BLaER1 (cell line): ENCODE results near the gene COMT.
"Not testable (repeated sequence)": the region's sequence is repeated elsewhere in the genome, so short reads cannot be mapped to it uniquely, and the experiment has no call there.

Source experiments
- H3K27ac ChIP-seq: shearing (Covaris generic); formaldehyde crosslinking; 2 replicates; pipeline ENCODE4 v1.8.1; 2022
- H3K27me3 ChIP-seq: shearing (Covaris generic); formaldehyde crosslinking; 2 replicates; pipeline ENCODE4 v1.8.1; 2022
- H3K36me3 ChIP-seq: shearing (Covaris generic); formaldehyde crosslinking; 2 replicates; pipeline ENCODE4 v1.8.1; 2022
- H3K4me1 ChIP-seq: shearing (Covaris generic); formaldehyde crosslinking; 2 replicates; pipeline ENCODE4 v1.8.1; 2022
- H3K4me2 ChIP-seq: shearing (Covaris generic); formaldehyde crosslinking; 2 replicates; pipeline ENCODE4 v1.8.1; 2022
- H3K4me3 ChIP-seq: shearing (Covaris generic); formaldehyde crosslinking; 2 replicates; pipeline ENCODE4 v1.8.1; 2022
- H3K9ac ChIP-seq: shearing (Covaris generic); formaldehyde crosslinking; 2 replicates; pipeline ENCODE4 v1.8.1; 2022
- H3K9me3 ChIP-seq: shearing (Covaris generic); formaldehyde crosslinking; 2 replicates; pipeline ENCODE4 v1.8.1; 2022
- H4K20me1 ChIP-seq: shearing (Covaris generic); formaldehyde crosslinking; 2 replicates; pipeline ENCODE4 v1.8.1; 2022
- Cebpa-rat ChIP-seq: shearing (Covaris generic); IDR thresholded peaks from 2 replicates; pipeline ENCODE4 v1.8.1; 2022

COMT gene

DNA sequence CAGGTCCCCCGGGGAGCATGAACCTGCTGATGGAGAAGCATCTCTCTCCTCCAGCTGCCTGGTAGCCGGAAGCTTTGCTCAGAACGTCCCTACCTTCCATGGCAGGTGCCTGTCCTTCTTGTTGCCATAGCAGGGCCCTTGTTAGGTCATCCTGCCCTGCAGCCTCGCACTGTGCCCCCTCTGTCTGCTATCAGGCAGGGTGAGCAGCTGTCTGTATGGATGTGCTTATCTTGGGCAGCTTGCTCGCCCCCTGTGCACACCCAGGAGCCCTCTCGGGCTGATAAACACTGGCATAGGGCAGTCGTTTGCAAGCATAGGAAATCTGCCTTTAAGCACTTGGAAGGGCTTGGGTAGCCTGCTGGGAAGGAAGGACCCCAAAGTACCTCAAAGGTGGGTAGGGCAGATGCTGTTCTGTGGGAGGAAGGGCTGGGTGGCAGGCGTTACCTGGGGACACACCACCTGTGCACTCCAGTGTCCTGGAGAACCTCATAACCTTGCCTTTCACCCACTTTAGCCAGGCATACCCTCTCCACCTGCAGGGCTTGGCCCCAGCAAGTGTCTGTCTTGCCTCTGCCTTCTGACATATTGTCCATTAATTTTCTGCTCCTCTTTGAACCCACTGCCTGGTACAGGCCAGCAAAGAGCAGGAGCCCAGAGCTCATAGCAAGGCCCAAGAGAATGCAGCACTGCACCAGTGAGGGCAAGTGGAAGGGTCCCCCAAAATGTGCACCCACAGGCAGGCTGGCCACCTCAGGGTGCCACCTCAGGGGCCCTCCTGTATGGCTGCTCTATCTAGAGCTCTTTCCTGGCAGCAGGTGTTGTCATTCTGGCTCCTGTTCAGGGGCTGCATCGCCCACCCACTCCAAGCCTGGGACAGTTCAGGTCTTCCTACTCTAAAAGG is 8.0 kb upstream of the COMT start:
- no peak for TF ChIP-seq Cebpa-rat
- Histone ChIP-seq H3K4me2 (no peak overlapping the region), H3K27me3 (no peaks in the 10 kb centered on the region; the same call in 1 of the 2 replicates), H3K9me3 (peaks cover 40% of the 10 kb centered on the region), H3K9ac (no peak overlapping the region), H3K4me3 (no peak overlapping the region), H3K36me3 (peaks cover 49% of the 10 kb centered on the region), H4K20me1 (no peaks in the 10 kb centered on the region), H3K27ac (no peak overlapping the region), H3K4me1 (peaks cover 11% of the 10 kb centered on the region; the same call in 1 of the 2 replicates)

GRCh38 chr22:19935123-19935718 is 6.4 kb upstream of the COMT start:
- H3K9ac ChIP-seq, H4K20me1 ChIP-seq, H3K27ac ChIP-seq, H3K4me3 ChIP-seq, H3K4me2 ChIP-seq, H3K27me3 ChIP-seq: not testable (repeated sequence)
- peaks cover 40% of the 10 kb centered on the region for H3K9me3 ChIP-seq
- H3K36me3 ChIP-seq = peaks cover 49% of the 10 kb centered on the region
- H3K4me1 ChIP-seq = peaks cover 19% of the 10 kb centered on the region

GRCh38 chr22:19936513-19936912 is 5.1 kb upstream of the COMT start:
- Histone ChIP-seq H3K9ac (no peak overlapping the region), H3K4me3 (no peak overlapping the region), H3K36me3 (peaks cover 38% of the 10 kb centered on the region), H3K4me2 (no peak overlapping the region), H4K20me1 (no peaks in the 10 kb centered on the region), H3K9me3 (peaks cover 40% of the 10 kb centered on the region), H3K27me3 (no peaks in the 10 kb centered on the region), H3K27ac (no peak overlapping the region), H3K4me1 (peaks cover 30% of the 10 kb centered on the region)
- no peak for TF ChIP-seq Cebpa-rat

DNA sequence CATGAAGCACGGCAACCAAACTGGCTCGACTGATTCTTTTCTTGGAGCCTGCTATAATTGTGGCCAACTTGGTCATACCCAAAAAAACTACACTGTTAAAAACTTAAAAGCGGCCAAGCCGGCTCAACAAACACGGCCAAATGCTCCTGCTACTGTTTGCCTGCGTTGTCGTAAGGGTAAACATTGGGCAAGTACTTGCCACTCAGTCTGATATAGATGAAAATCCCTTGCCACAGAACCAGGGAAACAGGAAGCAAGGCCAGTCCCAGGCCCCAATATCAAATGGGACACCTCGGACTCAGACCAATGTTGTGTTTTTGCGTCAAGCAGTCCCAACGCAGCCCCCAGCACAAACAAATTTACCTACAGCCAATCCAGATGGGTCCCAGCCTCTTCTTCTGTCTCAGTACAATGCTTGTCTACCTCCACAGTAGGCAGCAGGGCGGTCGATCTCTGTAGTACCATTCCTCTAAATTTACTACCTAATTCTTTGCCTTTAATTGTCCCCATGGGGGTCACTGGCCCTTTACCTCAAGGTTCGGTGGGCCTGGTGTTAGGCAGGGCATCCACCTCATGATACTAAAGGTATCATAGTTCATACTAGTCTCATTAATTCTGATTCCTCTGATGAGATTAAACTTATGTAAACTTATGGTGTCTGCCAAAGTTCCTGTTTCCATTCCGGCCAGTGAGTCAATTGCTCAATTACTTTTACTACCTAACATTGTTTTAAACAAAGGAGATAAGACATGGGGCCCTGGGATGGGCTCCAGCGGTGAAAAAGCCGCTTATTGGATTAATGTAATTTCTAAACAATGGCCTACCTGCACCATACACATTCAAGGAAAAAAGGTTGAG is 3.7 kb upstream of the COMT start:
- Histone ChIP-seq H3K4me1 (peaks cover 31% of the 10 kb centered on the region), H3K4me3 (no peak overlapping the region), H3K9me3 (peaks cover 40% of the 10 kb centered on the region), H3K4me2 (no peak overlapping the region), H3K9ac (no peak overlapping the region), H3K27me3 (no peaks in the 10 kb centered on the region), H3K36me3 (peaks cover 38% of the 10 kb centered on the region), H3K27ac (no peak overlapping the region), H4K20me1 (no peaks in the 10 kb centered on the region)
- TF ChIP-seq Cebpa-rat = no peak

GRCh38 chr22:19940536-19941364 is 822 bp upstream of the COMT start:
- Histone ChIP-seq H3K4me2 (peak overlapping the region; percentile 98), H3K4me3 (peak overlapping the region; percentile 82), H3K9me3 (peaks cover 27% of the 10 kb centered on the region), H3K9ac (peak overlapping the region; percentile 95), H3K4me1 (peaks cover 55% of the 10 kb centered on the region), H3K36me3 (peaks cover 32% of the 10 kb centered on the region), H3K27ac (peak overlapping the region; percentile 99), H3K27me3 (no peaks in the 10 kb centered on the region), H4K20me1 (no peaks in the 10 kb centered on the region)
- no peak for TF ChIP-seq Cebpa-rat

DNA sequence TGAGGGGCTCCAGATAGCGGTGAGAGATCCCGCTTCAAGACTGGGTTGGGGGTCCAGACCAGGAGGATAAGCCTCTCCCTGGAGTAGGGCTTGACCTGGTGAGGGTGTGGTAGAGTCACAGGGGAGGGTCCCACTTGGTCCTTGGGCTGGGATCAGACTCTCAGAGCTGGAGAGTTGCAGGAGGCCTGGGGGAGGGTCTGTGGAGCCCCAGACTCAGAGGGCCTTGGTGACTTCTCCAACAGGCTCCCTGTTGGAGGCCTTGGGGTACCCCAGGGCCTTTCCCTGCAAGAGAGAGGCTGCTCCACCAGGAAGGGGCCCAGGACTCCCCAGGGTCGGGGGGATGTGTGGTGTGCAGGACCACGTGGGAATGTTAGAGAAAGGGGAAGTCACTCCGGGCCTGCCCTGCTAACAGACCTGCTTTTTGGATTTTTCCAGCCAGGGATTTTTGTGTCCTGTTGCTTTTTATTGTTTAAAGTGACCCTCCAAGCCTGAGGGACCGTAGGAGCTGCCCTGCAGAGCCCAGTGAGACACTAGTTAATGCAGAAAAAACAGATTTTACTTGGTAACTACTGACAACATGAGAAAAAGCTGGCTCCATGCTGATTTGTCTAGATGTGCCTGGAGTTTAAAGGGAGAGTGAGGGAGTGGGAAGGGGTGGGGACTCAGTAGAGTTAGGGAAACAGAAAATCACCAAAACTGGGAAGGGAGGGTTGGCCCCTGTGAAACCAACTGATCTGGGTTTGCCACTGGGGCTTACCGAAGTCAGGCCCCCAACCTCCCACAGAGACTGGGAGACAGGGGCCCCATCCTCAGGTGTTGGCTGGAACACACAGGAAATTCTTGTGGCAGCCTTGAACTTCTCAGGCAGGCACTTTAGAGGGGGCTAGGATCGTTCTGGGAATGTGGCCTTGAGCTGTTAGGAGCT is 847 bp downstream of the COMT start:
- peak overlapping the region; percentile 98 for H3K4me2 ChIP-seq
- no peak for TF ChIP-seq Cebpa-rat
- peaks cover 11% of the 10 kb centered on the region for H3K9me3 ChIP-seq
- H3K4me1 ChIP-seq = peaks cover 72% of the 10 kb centered on the region
- H3K4me3 ChIP-seq = peak overlapping the region; percentile 82
- peak overlapping the region; percentile 95 for H3K9ac ChIP-seq
- H3K27me3 ChIP-seq = no peaks in the 10 kb centered on the region
- H4K20me1 ChIP-seq = no peaks in the 10 kb centered on the region
- H3K27ac ChIP-seq = peak overlapping the region; percentile 99
- peaks cover 19% of the 10 kb centered on the region for H3K36me3 ChIP-seq

DNA sequence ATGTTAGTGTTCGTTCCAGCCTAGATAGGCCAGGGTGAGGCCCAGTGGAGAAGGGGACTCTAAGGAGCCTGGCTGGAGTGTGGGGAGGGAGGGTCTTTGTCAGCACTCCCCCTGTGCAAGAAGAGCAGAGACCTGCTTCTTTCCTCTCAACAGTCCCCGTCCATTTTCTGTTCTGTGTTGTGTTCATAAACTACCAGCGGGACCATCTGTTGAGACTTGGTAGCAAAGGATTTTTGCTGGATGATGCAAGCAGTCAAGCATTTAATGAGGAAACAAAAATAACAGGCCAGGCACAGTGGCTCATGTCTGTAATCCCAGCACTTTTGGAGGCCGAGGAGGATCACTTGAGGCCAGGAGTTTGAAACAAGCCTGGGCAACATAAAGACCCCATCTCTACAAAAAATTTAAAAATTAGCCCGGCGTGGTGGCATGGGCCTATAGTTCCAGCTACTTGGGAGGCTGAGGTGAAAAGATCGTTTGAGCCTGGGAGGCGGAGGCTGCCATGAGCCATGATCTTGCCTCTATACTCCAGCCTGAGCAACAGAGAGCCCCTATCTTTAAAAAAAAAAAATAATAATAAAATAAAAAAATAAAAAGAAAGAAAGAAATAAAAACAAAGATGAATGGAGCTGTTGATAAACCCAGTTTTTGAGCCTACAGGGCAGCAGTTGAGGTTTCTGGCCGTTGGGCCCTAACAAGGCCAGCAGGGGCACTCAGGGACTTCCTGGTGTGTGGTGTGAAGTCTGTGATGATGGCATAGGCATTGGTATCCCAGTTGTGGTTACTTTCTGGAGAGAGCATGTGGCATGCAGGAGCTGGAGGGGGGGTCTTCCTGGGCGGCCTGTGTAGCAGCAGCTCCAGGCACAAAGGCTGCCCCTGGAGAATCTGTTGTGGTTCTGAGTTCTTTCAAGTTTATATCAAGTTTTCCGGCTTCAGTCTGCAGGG is 1.8 kb downstream of the COMT start:
- Histone ChIP-seq H3K9me3 (peaks cover 1% of the 10 kb centered on the region; the same call in 1 of the 2 replicates), H3K9ac (peak overlapping the region; percentile 95), H3K4me1 (peaks cover 79% of the 10 kb centered on the region), H3K27ac (peak overlapping the region; percentile 99), H3K4me2 (peak overlapping the region; percentile 98), H3K27me3 (no peaks in the 10 kb centered on the region), H3K4me3 (peak overlapping the region; percentile 82), H3K36me3 (peaks cover 12% of the 10 kb centered on the region; the same call in 1 of the 2 replicates), H4K20me1 (no peaks in the 10 kb centered on the region; the same call in 1 of the 2 replicates)
- no peak for TF ChIP-seq Cebpa-rat
